Liver (tissue), 9 donors: ENCODE measurements around the gene KLF14. TPM values are rescaled to one million over a fixed set of nuclear protein-coding genes. Genes with fewer than 3 reads are reported as not detected.

Source experiments
- DNase-seq: peaks from one replicate; pipeline ENCODE4 v3.0.0-alpha.2; 2017; ENCODE audit warnings: low spot score
- H3K27ac ChIP-seq, 2 donors: one replicate each; pipeline ENCODE4 v1.7.0; 2013; ENCODE audit warnings: inconsistent platforms in 2 of 2, low read length in 2 of 2, control low read depth in 1 of 2, low read depth in 1 of 2, mild to moderate bottlenecking in 1 of 2
- H3K27me3 ChIP-seq, 4 donors: one replicate each; pipeline versions ENCODE4 v1.6.1 to v1.7.0; 2013; ENCODE audit warnings: low read length in 3 of 4, inconsistent platforms in 1 of 4, mild to moderate bottlenecking in 1 of 4, moderate library complexity in 1 of 4; ENCODE audit not compliant: control insufficient read depth in 4 of 4, insufficient read depth in 4 of 4
- H3K36me3 ChIP-seq, 4 donors: one replicate each; pipeline versions ENCODE4 v1.6.1 to v1.7.0; 2013; ENCODE audit warnings: low read length in 3 of 4, mild to moderate bottlenecking in 3 of 4, low read depth in 1 of 4, moderate library complexity in 1 of 4; ENCODE audit not compliant: control insufficient read depth in 4 of 4, insufficient read depth in 3 of 4
- H3K4me1 ChIP-seq, 4 donors: one replicate each; pipeline versions ENCODE4 v1.6.1 to v1.7.0; 2013; ENCODE audit warnings: low read length in 3 of 4, mild to moderate bottlenecking in 3 of 4, moderate library complexity in 1 of 4; ENCODE audit not compliant: control insufficient read depth in 4 of 4, insufficient read depth in 4 of 4
- H3K4me3 ChIP-seq, 3 donors: one replicate each; pipeline versions ENCODE4 v1.6.1 to v1.7.0; 2013; ENCODE audit warnings: low read length in 3 of 3, control low read depth in 1 of 3, low read depth in 1 of 3, mild to moderate bottlenecking in 1 of 3
- H3K9ac ChIP-seq, 2 donors: one replicate each; pipeline ENCODE4 v1.7.0; 2013; ENCODE audit warnings: low read length in 2 of 2, mild to moderate bottlenecking in 2 of 2, moderate library complexity in 2 of 2, control low read depth in 1 of 2, low read depth in 1 of 2
- H3K9me3 ChIP-seq, 4 donors: one replicate each; pipeline versions ENCODE4 v1.6.1 to v1.7.0; 2013; ENCODE audit warnings: low read length in 3 of 4; ENCODE audit not compliant: control insufficient read depth in 4 of 4
- ATF3 ChIP-seq: IDR thresholded peaks from 2 replicates; pipeline ENCODE4 v1.6.1; 2016; ENCODE audit warnings: antibody characterized with exemption
- CTCF ChIP-seq: fragments of 150-350 bp; IDR thresholded peaks from 2 replicates; pipeline ENCODE4 v1.5.1; 2017; ENCODE audit warnings: improper control_type of control experiment, low read depth, low read length; ENCODE audit not compliant: missing input control
- EGR1 ChIP-seq, 2 donors: IDR thresholded peaks; 2 replicates each; pipeline ENCODE4 v1.6.1; 2016 to 2018; ENCODE audit warnings: antibody characterized with exemption in 2 of 2, low read depth in 2 of 2
- FOXA1 ChIP-seq: IDR thresholded peaks from 2 replicates; pipeline ENCODE4 v1.6.1; 2016; ENCODE audit warnings: antibody characterized with exemption
- FOXA2 ChIP-seq: IDR thresholded peaks from 2 replicates; pipeline ENCODE4 v1.6.1; 2016; ENCODE audit warnings: antibody characterized with exemption
- GABPA ChIP-seq, 2 donors: IDR thresholded peaks in 1 of 2; conservative IDR thresholded peaks in 1 of 2; 2 replicates each; pipeline ENCODE4 v1.6.1; 2016; ENCODE audit warnings: antibody characterized with exemption in 2 of 2, mild to moderate bottlenecking in 1 of 2, moderate library complexity in 1 of 2
- HNF4G ChIP-seq: IDR thresholded peaks from 2 replicates; pipeline ENCODE4 v1.6.1; 2016; ENCODE audit warnings: antibody characterized with exemption
- JUND ChIP-seq, 2 donors: IDR thresholded peaks; 2 replicates each; pipeline ENCODE4 v1.6.1; 2016; ENCODE audit warnings: antibody characterized with exemption in 2 of 2
- NR2F2 ChIP-seq: IDR thresholded peaks from 2 replicates; pipeline ENCODE4 v1.6.1; 2016; ENCODE audit warnings: antibody characterized with exemption
- RAD21 ChIP-seq, 2 donors: IDR thresholded peaks; 2 replicates each; pipeline ENCODE4 v1.6.1; 2016; ENCODE audit warnings: antibody characterized with exemption in 2 of 2, mild to moderate bottlenecking in 2 of 2
- RXRA ChIP-seq, 2 donors: IDR thresholded peaks; 2 replicates each; pipeline ENCODE4 v1.6.1; 2017 to 2018; ENCODE audit warnings: antibody characterized with exemption in 2 of 2, mild to moderate bottlenecking in 1 of 2
- SP1 ChIP-seq: IDR thresholded peaks from 2 replicates; pipeline ENCODE4 v1.6.1; 2018; ENCODE audit warnings: antibody characterized with exemption, mild to moderate bottlenecking
- TAF1 ChIP-seq: conservative IDR thresholded peaks from 2 replicates; pipeline ENCODE4 v1.6.1; 2016; ENCODE audit warnings: antibody characterized with exemption, mild to moderate bottlenecking
- ZBTB33 ChIP-seq: IDR thresholded peaks from 2 replicates; pipeline ENCODE4 v1.6.1; 2016; ENCODE audit warnings: antibody characterized with exemption
- WGBS: extraction: QIAGEN DNeasy Blood & Tissue Kit; methylation state at CpG from one replicate; pipeline ENCODE4 v1.1.7; 2013; 5-methylcytosine and 5-hydroxymethylcytosine counted together
- polyA plus RNA-seq, 2 donors: library from polyadenylated mRNA; stranded (reverse) in 1 of 2; unstranded in 1 of 2; fragments of 200-250 nt in 1 of 2; fragments of >200 nt in 1 of 2; fragmentation: Nextera tagmentation in 1 of 2; extraction: Ambion mirVana in 1 of 2; gene quantifications; one replicate each; pipeline versions ENCODE4 v1.2.1 to v1.2.3, GENCODE V29; 2013 to 2015
- total RNA-seq, 2 donors: library from RNA; depleted of rRNA; stranded (reverse); fragments of >200 nt; gene quantifications; one replicate each; pipeline ENCODE4 v1.2.3, GENCODE V29; 2014
- donor health status: healthy.
- donor health status: healthy.
- donor health status: healthy.
- donor health status: healthy.
- donor health status: healthy.

KLF14 gene
- total and polyA plus RNA-seq, 4 donors = 0.05 to 0.08 TPM; not detected in 2

GRCh38 chr7:130701650-130702049 is 32.4 kb downstream of the KLF14 start:
- Histone ChIP-seq H3K4me1 (no peaks in the 10 kb centered on the region), H3K27me3 (no peaks in the 10 kb centered on the region), H3K9me3 (no peaks in the 10 kb centered on the region), H3K27ac (no peak overlapping the region), H3K4me3 (no peak overlapping the region), H3K9ac (no peak overlapping the region), H3K36me3 (no peaks in the 10 kb centered on the region)
- TF ChIP-seq GABPA (IDR thresholded peaks at IDR 0.05 in 1 of 2, conservative IDR thresholded peaks at IDR 0.05 in 1 of 2) = no peak
- no peak for TF ChIP-seq CTCF
- TF ChIP-seq HNF4G = no peak
- TF ChIP-seq ATF3 = no peak
- no peak for TF ChIP-seq EGR1 (IDR thresholded peaks at IDR 0.05; ENCODE audit: low read depth in 2 of 2)
- TF ChIP-seq SP1 = no peak
- WGBS = 71% methylated on average over 2 of the region's 2 CpGs
- no peak for DNase-seq

GRCh38 chr7:130700760-130701159 is 33.2 kb downstream of the KLF14 start:
- no peak for DNase-seq
- Histone ChIP-seq H3K27ac (no peak overlapping the region), H3K9me3 (no peaks in the 10 kb centered on the region), H3K36me3 (no peaks in the 10 kb centered on the region), H3K4me1 (no peaks in the 10 kb centered on the region), H3K9ac (no peak overlapping the region), H3K27me3 (no peaks in the 10 kb centered on the region), H3K4me3 (no peak overlapping the region)
- TF ChIP-seq ZBTB33 = no peak
- TF ChIP-seq NR2F2 = no peak
- no peak for TF ChIP-seq FOXA1
- no peak for TF ChIP-seq RAD21 (IDR thresholded peaks at IDR 0.05)
- TF ChIP-seq SP1 = no peak
- TF ChIP-seq JUND (IDR thresholded peaks at IDR 0.05) = no peak
- no peak for TF ChIP-seq FOXA2
- TF ChIP-seq CTCF = no peak
- no peak for TF ChIP-seq TAF1
- no peak for TF ChIP-seq HNF4G
- TF ChIP-seq EGR1 (IDR thresholded peaks at IDR 0.05; ENCODE audit: low read depth in 2 of 2) = no peak
- no peak for TF ChIP-seq RXRA (IDR thresholded peaks at IDR 0.05)
- 90% methylated on average over 1 of the region's 1 CpG for WGBS
